MM.1S (cell line): ENCODE measurements around the gene ABCC4.
A peak's percentile ranks its signal among the peaks of the same experiment; 100 is the strongest.

Source experiments
- DNase-seq: peaks from one replicate; pipeline ENCODE4 v3.0.0-alpha.2; 2015
- H2AFZ ChIP-seq: fragments of 300-600 bp; sonication (generic); 2 replicates; pipeline ENCODE4 v1.6.0; 2016; ENCODE audit warnings: antibody characterized with exemption, low read length
- H3F3A ChIP-seq: fragments of 300-600 bp; sonication (generic); 2 replicates; pipeline ENCODE4 v1.6.1; 2016; ENCODE audit warnings: mild to moderate bottlenecking, antibody characterized with exemption, low read length, moderate library complexity, mixed read lengths; ENCODE audit not compliant: insufficient read depth
- H3K27ac ChIP-seq: fragments of 300-600 bp; sonication (generic); 2 replicates; pipeline ENCODE4 v1.5.1; 2016; ENCODE audit warnings: mild to moderate bottlenecking, low read length
- H3K27me3 ChIP-seq: fragments of 300-600 bp; sonication (generic); replicated peaks from 2 replicates; pipeline ENCODE4 v1.6.0; 2016; ENCODE audit warnings: low read length; ENCODE audit not compliant: insufficient read depth
- H3K36me3 ChIP-seq: fragments of 300-600 bp; sonication (generic); replicated peaks from 2 replicates; pipeline ENCODE4 v1.6.1; 2016; ENCODE audit warnings: mild to moderate bottlenecking, low read length, mixed read lengths; ENCODE audit not compliant: insufficient read depth
- H3K4me1 ChIP-seq: fragments of 300-600 bp; sonication (generic); 2 replicates; pipeline ENCODE4 v1.6.1; 2016; ENCODE audit warnings: low read length, mixed read lengths
- H3K4me2 ChIP-seq: fragments of 300-600 bp; sonication (generic); 2 replicates; pipeline ENCODE4 v1.6.0; 2016; ENCODE audit warnings: low read depth, low read length
- H3K4me3 ChIP-seq: fragments of 300-600 bp; sonication (generic); 2 replicates; pipeline ENCODE4 v1.5.1; 2016; ENCODE audit warnings: low read length, mixed read lengths
- H3K79me2 ChIP-seq: fragments of 300-600 bp; sonication (generic); 2 replicates; pipeline ENCODE4 v1.6.1; 2016; ENCODE audit warnings: mixed run types, low read length, mixed read lengths
- H3K9ac ChIP-seq: fragments of 300-600 bp; sonication (generic); 2 replicates; pipeline ENCODE4 v1.6.1; 2016; ENCODE audit warnings: low read length, mixed read lengths
- H3K9me2 ChIP-seq: fragments of 300-600 bp; sonication (generic); replicated peaks from 2 replicates; pipeline ENCODE4 v1.6.1; 2016; ENCODE audit warnings: mild to moderate bottlenecking, low read length, mixed read lengths; ENCODE audit not compliant: insufficient read depth
- H3K9me3 ChIP-seq: fragments of 300-600 bp; sonication (generic); replicated peaks from 2 replicates; pipeline ENCODE4 v1.6.1; 2016; ENCODE audit warnings: mild to moderate bottlenecking, low read length, mixed read lengths; ENCODE audit not compliant: insufficient read depth
- H4K20me1 ChIP-seq: fragments of 300-600 bp; sonication (generic); 2 replicates; pipeline ENCODE4 v1.6.1; 2016; ENCODE audit warnings: mild to moderate bottlenecking, low read length, moderate library complexity, mixed read lengths; ENCODE audit not compliant: insufficient read depth
- CTCF ChIP-seq: fragments of 300-600 bp; sonication (generic); IDR thresholded peaks from 2 replicates; pipeline ENCODE4 v1.5.1; 2016; ENCODE audit warnings: antibody characterized with exemption, low read length, mixed read lengths
- EZH2 ChIP-seq: fragments of 300-600 bp; sonication (generic); optimal IDR thresholded peaks from 2 replicates; pipeline ENCODE3; 2017; ENCODE audit warnings: low read depth, mild to moderate bottlenecking, antibody characterized with exemption, low read length, mixed read lengths
- EZH2phosphoT487 ChIP-seq: fragments of 300-600 bp; sonication (generic); IDR thresholded peaks from 2 replicates; pipeline ENCODE4 v1.6.1; 2018; ENCODE audit warnings: antibody characterized with exemption, low read length

Gene ABCC4

GRCh38 chr13:95298169-95298965, 2.9 kb downstream of the ABCC4 start:
- no peak for DNase-seq
- peaks cover 9% of the 10 kb centered on the region; the same call in 1 of the 2 replicates for H3K4me1 ChIP-seq
- H3K4me3 ChIP-seq: no peak overlapping the region
- peaks cover 5% of the 10 kb centered on the region; the same call in 1 of the 2 replicates for H3K27me3 ChIP-seq
- no peaks in the 10 kb centered on the region for H3K79me2 ChIP-seq
- H3F3A ChIP-seq: 0 out of 2 replicates have a peak, but pooled peaks cover 4% of the 10 kb centered on the region
- H4K20me1 ChIP-seq: no peaks in the 10 kb centered on the region
- no peaks in the 10 kb centered on the region for H3K9me2 ChIP-seq
- TF ChIP-seq CTCF (no peak), EZH2phosphoT487 (no peak), EZH2 (no peak)
- no peak overlapping the region for H3K27ac ChIP-seq
- H3K36me3 ChIP-seq: no peaks in the 10 kb centered on the region
- H3K9ac ChIP-seq: no peak overlapping the region
- H3K9me3 ChIP-seq: no peaks in the 10 kb centered on the region
- H3K4me2 ChIP-seq: no peak overlapping the region
- H2AFZ ChIP-seq: no peak overlapping the region

- Histone ChIP-seq H3K79me2 (no peaks in the 10 kb centered on the region), H3K27ac (no peak overlapping the region), H3F3A (no peaks in the 10 kb centered on the region), H3K9me3 (no peaks in the 10 kb centered on the region), H4K20me1 (no peaks in the 10 kb centered on the region), H2AFZ (no peak overlapping the region), H3K27me3 (no peaks in the 10 kb centered on the region), H3K9ac (no peak overlapping the region), H3K4me1 (peaks cover 5% of the 10 kb centered on the region; the same call in 1 of the 2 replicates), H3K4me2 (no peak overlapping the region), H3K36me3 (no peaks in the 10 kb centered on the region), H3K9me2 (no peaks in the 10 kb centered on the region), H3K4me3 (no peak overlapping the region)
- DNase-seq: peak; percentile 28
- TF ChIP-seq CTCF (peak; percentile 75), EZH2 (no peak)
Measured at GRCh38 chr13:95296326-95296925, 4.8 kb downstream of the ABCC4 start.

GRCh38 chr13:95295026-95295425, 6.2 kb downstream of the ABCC4 start:
- Histone ChIP-seq H3K4me1 (no peaks in the 10 kb centered on the region), H3K4me3 (no peak overlapping the region), H3K9me2 (no peaks in the 10 kb centered on the region), H2AFZ (no peak overlapping the region), H3K79me2 (no peaks in the 10 kb centered on the region), H3K9me3 (no peaks in the 10 kb centered on the region), H3K9ac (no peak overlapping the region), H3K4me2 (no peak overlapping the region), H3K27me3 (no peaks in the 10 kb centered on the region), H4K20me1 (no peaks in the 10 kb centered on the region), H3K27ac (no peak overlapping the region), H3K36me3 (no peaks in the 10 kb centered on the region), H3F3A (no peaks in the 10 kb centered on the region)
- TF ChIP-seq EZH2phosphoT487: no peak
- no peak for TF ChIP-seq EZH2
- TF ChIP-seq CTCF: no peak
- DNase-seq: no peak
